Neural cell (in vitro differentiated cells): ENCODE measurements around the gene PIKFYVE.

ENCODE experiments used
- EP300 ChIP-seq: fragments of 450-650 bp; conservative IDR thresholded peaks from 2 replicates; pipeline ENCODE4 v1.6.1; 2014; ENCODE audit warnings: antibody characterized with exemption, mild to moderate bottlenecking, moderate library complexity; ENCODE audit not compliant: poor library complexity, severe bottlenecking
- POLR2AphosphoS5 ChIP-seq: IDR thresholded peaks from 2 replicates; pipeline ENCODE4 v1.6.1; 2012
- RAD21 ChIP-seq: fragments of 450-650 bp; conservative IDR thresholded peaks from 2 replicates; pipeline ENCODE4 v1.6.1; 2014; ENCODE audit warnings: antibody characterized with exemption, mild to moderate bottlenecking, moderate library complexity
- TF ChIP-seq, protein P1 (sequence below): fragments of 450-650 bp; IDR thresholded peaks from 2 replicates; pipeline ENCODE4 v1.5.1; 2014; ENCODE audit warnings: antibody characterized with exemption, mild to moderate bottlenecking, moderate library complexity; ENCODE audit not compliant: poor library complexity, severe bottlenecking
- TF ChIP-seq, protein P2 (sequence below): IDR thresholded peaks from 2 replicates; pipeline ENCODE4 v1.6.1; 2012; ENCODE audit warnings: borderline replicate concordance

DNA sequence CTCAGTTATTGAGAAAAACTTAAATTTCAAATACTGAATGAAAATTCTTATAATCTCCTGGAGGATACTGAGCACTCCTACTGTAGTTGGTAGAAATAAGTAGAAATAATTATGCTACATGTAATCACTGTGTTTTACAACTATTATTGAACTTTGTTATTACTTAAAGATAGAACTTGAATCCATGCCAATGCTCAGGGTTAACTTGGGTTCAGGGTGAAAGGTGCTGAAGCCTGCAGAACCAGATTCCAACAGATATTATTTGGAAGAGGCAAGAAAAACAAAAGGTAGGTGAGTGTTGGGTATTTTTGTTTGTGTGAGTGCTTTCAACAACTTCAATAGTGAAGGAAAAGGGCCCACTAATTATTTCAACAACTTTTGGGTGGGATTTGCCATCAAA is 21.6 kb upstream of the PIKFYVE start:
- TF ChIP-seq RAD21, result no peak
- TF ChIP-seq, protein P1, sequence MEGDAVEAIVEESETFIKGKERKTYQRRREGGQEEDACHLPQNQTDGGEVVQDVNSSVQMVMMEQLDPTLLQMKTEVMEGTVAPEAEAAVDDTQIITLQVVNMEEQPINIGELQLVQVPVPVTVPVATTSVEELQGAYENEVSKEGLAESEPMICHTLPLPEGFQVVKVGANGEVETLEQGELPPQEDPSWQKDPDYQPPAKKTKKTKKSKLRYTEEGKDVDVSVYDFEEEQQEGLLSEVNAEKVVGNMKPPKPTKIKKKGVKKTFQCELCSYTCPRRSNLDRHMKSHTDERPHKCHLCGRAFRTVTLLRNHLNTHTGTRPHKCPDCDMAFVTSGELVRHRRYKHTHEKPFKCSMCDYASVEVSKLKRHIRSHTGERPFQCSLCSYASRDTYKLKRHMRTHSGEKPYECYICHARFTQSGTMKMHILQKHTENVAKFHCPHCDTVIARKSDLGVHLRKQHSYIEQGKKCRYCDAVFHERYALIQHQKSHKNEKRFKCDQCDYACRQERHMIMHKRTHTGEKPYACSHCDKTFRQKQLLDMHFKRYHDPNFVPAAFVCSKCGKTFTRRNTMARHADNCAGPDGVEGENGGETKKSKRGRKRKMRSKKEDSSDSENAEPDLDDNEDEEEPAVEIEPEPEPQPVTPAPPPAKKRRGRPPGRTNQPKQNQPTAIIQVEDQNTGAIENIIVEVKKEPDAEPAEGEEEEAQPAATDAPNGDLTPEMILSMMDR, result no peak
- TF ChIP-seq, protein P2, sequence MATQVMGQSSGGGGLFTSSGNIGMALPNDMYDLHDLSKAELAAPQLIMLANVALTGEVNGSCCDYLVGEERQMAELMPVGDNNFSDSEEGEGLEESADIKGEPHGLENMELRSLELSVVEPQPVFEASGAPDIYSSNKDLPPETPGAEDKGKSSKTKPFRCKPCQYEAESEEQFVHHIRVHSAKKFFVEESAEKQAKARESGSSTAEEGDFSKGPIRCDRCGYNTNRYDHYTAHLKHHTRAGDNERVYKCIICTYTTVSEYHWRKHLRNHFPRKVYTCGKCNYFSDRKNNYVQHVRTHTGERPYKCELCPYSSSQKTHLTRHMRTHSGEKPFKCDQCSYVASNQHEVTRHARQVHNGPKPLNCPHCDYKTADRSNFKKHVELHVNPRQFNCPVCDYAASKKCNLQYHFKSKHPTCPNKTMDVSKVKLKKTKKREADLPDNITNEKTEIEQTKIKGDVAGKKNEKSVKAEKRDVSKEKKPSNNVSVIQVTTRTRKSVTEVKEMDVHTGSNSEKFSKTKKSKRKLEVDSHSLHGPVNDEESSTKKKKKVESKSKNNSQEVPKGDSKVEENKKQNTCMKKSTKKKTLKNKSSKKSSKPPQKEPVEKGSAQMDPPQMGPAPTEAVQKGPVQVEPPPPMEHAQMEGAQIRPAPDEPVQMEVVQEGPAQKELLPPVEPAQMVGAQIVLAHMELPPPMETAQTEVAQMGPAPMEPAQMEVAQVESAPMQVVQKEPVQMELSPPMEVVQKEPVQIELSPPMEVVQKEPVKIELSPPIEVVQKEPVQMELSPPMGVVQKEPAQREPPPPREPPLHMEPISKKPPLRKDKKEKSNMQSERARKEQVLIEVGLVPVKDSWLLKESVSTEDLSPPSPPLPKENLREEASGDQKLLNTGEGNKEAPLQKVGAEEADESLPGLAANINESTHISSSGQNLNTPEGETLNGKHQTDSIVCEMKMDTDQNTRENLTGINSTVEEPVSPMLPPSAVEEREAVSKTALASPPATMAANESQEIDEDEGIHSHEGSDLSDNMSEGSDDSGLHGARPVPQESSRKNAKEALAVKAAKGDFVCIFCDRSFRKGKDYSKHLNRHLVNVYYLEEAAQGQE, result no peak
- no peak for TF ChIP-seq EP300
- no peak for TF ChIP-seq POLR2AphosphoS5
